Spleen (tissue), 11 donors: Measurements from ENCODE around the gene IPO4. TPM values are rescaled to one million over a fixed set of nuclear protein-coding genes. Genes with fewer than 3 reads are reported as not detected.

Experiments
- DNase-seq: peaks from one replicate; pipeline ENCODE4 v3.0.0-alpha.2; 2020
- H3K27ac ChIP-seq, 8 donors: fragments of 200-600 bp; sonication (generic) in 7 of 8; 1 replicate in 4 of 8; 2 replicates in 4 of 8; pipeline versions ENCODE4 v1.5.0 to v1.8.0; 2016 to 2021; ENCODE audit warnings: inconsistent platforms in 4 of 8, mild to moderate bottlenecking in 4 of 8, moderate library complexity in 1 of 8
- H3K27me3 ChIP-seq, 7 donors: fragments of 200-600 bp; sonication (generic) in 6 of 7; replicated peaks in 1 of 7; 1 replicate in 4 of 7; 2 replicates in 3 of 7; pipeline versions ENCODE4 v1.5.0 to v1.8.0; 2016 to 2021; ENCODE audit warnings: inconsistent platforms in 3 of 7, mild to moderate bottlenecking in 1 of 7
- H3K36me3 ChIP-seq, 6 donors: fragments of 200-600 bp; sonication (generic) in 5 of 6; 1 replicate in 4 of 6; 2 replicates in 2 of 6; pipeline versions ENCODE4 v1.5.0 to v1.8.0; 2016 to 2021; ENCODE audit warnings: inconsistent platforms in 2 of 6
- H3K4me1 ChIP-seq, 6 donors: fragments of 200-600 bp; sonication (generic) in 5 of 6; 1 replicate in 3 of 6; 2 replicates in 3 of 6; pipeline versions ENCODE4 v1.5.0 to v1.8.0; 2016 to 2021; ENCODE audit warnings: inconsistent platforms in 3 of 6
- H3K4me3 ChIP-seq, 8 donors: fragments of 200-600 bp; sonication (generic) in 7 of 8; 1 replicate in 4 of 8; 2 replicates in 4 of 8; pipeline versions ENCODE4 v1.5.0 to v1.8.0; 2016 to 2021; ENCODE audit warnings: inconsistent platforms in 4 of 8, mild to moderate bottlenecking in 4 of 8, moderate library complexity in 2 of 8
- H3K9me3 ChIP-seq, 8 donors: fragments of 200-600 bp; sonication (generic) in 7 of 8; 1 replicate in 4 of 8; 2 replicates in 4 of 8; pipeline versions ENCODE4 v1.5.0 to v1.8.0; 2016 to 2021; ENCODE audit warnings: inconsistent platforms in 4 of 8
- CTCF ChIP-seq, 11 experiments: fragments of 200-600 bp in 7 of 11; fragments of 450-650 bp in 4 of 11; sonication (generic) in 4 of 11; IDR thresholded peaks in 8 of 11; conservative IDR thresholded peaks in 3 of 11; 1 replicate in 7 of 11; 2 replicates in 4 of 11; pipeline versions ENCODE4 v1.4.0 to v1.8.0; 2016 to 2021; ENCODE audit warnings: antibody characterized with exemption in 11 of 11, inconsistent platforms in 4 of 11, mild to moderate bottlenecking in 1 of 11
- POLR2A ChIP-seq, 3 donors: fragments of 450-650 bp; IDR thresholded peaks; one replicate each; pipeline ENCODE4 v1.5.1; 2017; ENCODE audit warnings: antibody characterized with exemption in 3 of 3, mild to moderate bottlenecking in 1 of 3
- POLR2AphosphoS5 ChIP-seq, 3 donors: sonication (generic); formaldehyde crosslinking; IDR thresholded peaks; one replicate each; pipeline ENCODE4 v1.5.1; 2017; ENCODE audit warnings: antibody characterized with exemption in 3 of 3
- WGBS, 5 donors: extraction: QIAGEN DNeasy Blood & Tissue Kit in 3 of 5; methylation state at CpG; one replicate each; pipeline versions ENCODE4 v1.1.5 to v1.1.7; 2013 to 2018; 5-methylcytosine and 5-hydroxymethylcytosine counted together
- intact Hi-C: fragments of 100-400 bp; cut with DNase I; formaldehyde crosslinking; loops from one replicate; pipeline ENCODE4 v1.15.0; 2023; ENCODE audit warnings: low total_unique reads
- polyA plus RNA-seq, 3 donors: library from polyadenylated mRNA; stranded (reverse); fragments of 200-250 nt; gene quantifications; one replicate each; pipeline ENCODE4 v1.2.1, GENCODE V29; 2013
- total RNA-seq, 7 donors: library from RNA; depleted of rRNA in 3 of 7; stranded (reverse); fragments of >200 nt in 3 of 7; fragmentation: NEBNext Ultra II Directional in 4 of 7; extraction: Animal tissue kit (Norgen Biotek cat#: 25700) in 4 of 7; gene quantifications; one replicate each; pipeline versions ENCODE4 v1.1.0 to v1.2.1, GENCODE V29; 2016 to 2021
- donor health status: healthy with polysubstance abuse.
- donor health status: DM: no; HTN: no; CAD: no; lungs with moderate emphysema.
- donor health status: DM: no; HTN: no; CAD: no.
- donor health status: Bipolar disorder and iron deficiency.
- donor health status: healthy.
- donor health status: DM: no; HTN: no; CAD: no.
- donor health status: DM: yes; HTN: yes; CAD: no.

The IPO4 gene
- total and polyA plus RNA-seq, 10 donors = 10.0 to 49.7 (median 21.5) TPM

GRCh38 chr14:24198814-24199524 lies 10.4 kb upstream of the IPO4 start:
- Histone ChIP-seq H3K9me3 (peaks cover 0 to 5% (median 0%) of the 10 kb centered on the region in 8 donors), H3K4me1 (peaks cover 27 to 55% (median 42%) of the 10 kb centered on the region in 6 donors), H3K4me3 (no peak overlapping the region), H3K27me3 (no peaks in the 10 kb centered on the region), H3K27ac (peak overlapping the region in 1 of 8 donors; percentile 16), H3K36me3 (peaks cover 0 to 54% (median 8%) of the 10 kb centered on the region in 6 donors)
- no peak for DNase-seq
- intact Hi-C loops = no loop called here
- WGBS, 5 donors = 66 to 82% (median 73%) methylated on average over 7 of the region's 7 CpGs
- no peak for TF ChIP-seq CTCF (IDR thresholded peaks at IDR 0.05 in 8 of 11, conservative IDR thresholded peaks at IDR 0.05 in 3 of 11)
- no peak for TF ChIP-seq POLR2A (IDR thresholded peaks at IDR 0.05)
- no peak for TF ChIP-seq POLR2AphosphoS5 (IDR thresholded peaks at IDR 0.05)

GRCh38 chr14:24197056-24197450 lies 8.4 kb upstream of the IPO4 start:
- Histone ChIP-seq H3K4me3 (peak overlapping the region in 3 of 8 donors; percentile 78 to 90 (median 85)), H3K27ac (peak overlapping the region in 4 of 8 donors; percentile 95 to 98 (median 97)), H3K36me3 (peaks cover 0 to 47% (median 12%) of the 10 kb centered on the region in 6 donors), H3K27me3 (no peaks in the 10 kb centered on the region), H3K4me1 (peaks cover 28 to 70% (median 45%) of the 10 kb centered on the region in 6 donors), H3K9me3 (peaks cover 0 to under 1% (median 0%) of the 10 kb centered on the region in 8 donors)
- intact Hi-C loops = no loop called here
- TF ChIP-seq POLR2AphosphoS5 (IDR thresholded peaks at IDR 0.05) = no peak
- no peak for TF ChIP-seq CTCF (IDR thresholded peaks at IDR 0.05 in 8 of 11, conservative IDR thresholded peaks at IDR 0.05 in 3 of 11)
- no peak for DNase-seq
- 54 to 93% (median 68%) methylated on average over 2 of the region's 2 CpGs for WGBS, 5 donors

- no peaks in the 10 kb centered on the region for H3K27me3 ChIP-seq
- H3K27ac ChIP-seq = peak overlapping the region; percentile 95 to 100 (median 98)
- 27 to 35% (median 30%) methylated on average over 31 to 33 of the region's 33 CpGs for WGBS, 5 donors
- peaks cover 0 to 47% (median 13%) of the 10 kb centered on the region in 6 donors for H3K36me3 ChIP-seq
- H3K9me3 ChIP-seq = no peaks in the 10 kb centered on the region
- TF ChIP-seq POLR2A (IDR thresholded peaks at IDR 0.05) (no peak), POLR2AphosphoS5 (IDR thresholded peaks at IDR 0.05) (no peak), CTCF (IDR thresholded peaks at IDR 0.05 in 8 of 11, conservative IDR thresholded peaks at IDR 0.05 in 3 of 11) (no peak)
- DNase-seq = no peak
- peaks cover 28 to 76% (median 45%) of the 10 kb centered on the region in 6 donors for H3K4me1 ChIP-seq
- intact Hi-C loops = no loop called here
- peak overlapping the region; percentile 61 to 90 (median 84) for H3K4me3 ChIP-seq
These were observed 7.7 kb upstream of the IPO4 start for GRCh38 chr14:24196071-24197055.
